Spleen (tissue), 11 donors: ENCODE results near the gene PTPRM. TPM values are rescaled to one million over a fixed set of nuclear protein-coding genes. Genes with fewer than 3 reads are reported as not detected.

Experiments used
- DNase-seq: peaks from one replicate; pipeline ENCODE4 v3.0.0-alpha.2; 2020
- H3K27ac ChIP-seq, 8 donors: fragments of 200-600 bp; sonication (generic) in 7 of 8; 1 replicate in 4 of 8; 2 replicates in 4 of 8; pipeline versions ENCODE4 v1.5.0 to v1.8.0; 2016 to 2021; ENCODE audit warnings: inconsistent platforms in 4 of 8, mild to moderate bottlenecking in 4 of 8, moderate library complexity in 1 of 8
- H3K27me3 ChIP-seq, 7 donors: fragments of 200-600 bp; sonication (generic) in 6 of 7; replicated peaks in 1 of 7; 1 replicate in 4 of 7; 2 replicates in 3 of 7; pipeline versions ENCODE4 v1.5.0 to v1.8.0; 2016 to 2021; ENCODE audit warnings: inconsistent platforms in 3 of 7, mild to moderate bottlenecking in 1 of 7
- H3K36me3 ChIP-seq, 6 donors: fragments of 200-600 bp; sonication (generic) in 5 of 6; 1 replicate in 4 of 6; 2 replicates in 2 of 6; pipeline versions ENCODE4 v1.5.0 to v1.8.0; 2016 to 2021; ENCODE audit warnings: inconsistent platforms in 2 of 6
- H3K4me1 ChIP-seq, 6 donors: fragments of 200-600 bp; sonication (generic) in 5 of 6; 1 replicate in 3 of 6; 2 replicates in 3 of 6; pipeline versions ENCODE4 v1.5.0 to v1.8.0; 2016 to 2021; ENCODE audit warnings: inconsistent platforms in 3 of 6
- H3K4me3 ChIP-seq, 8 donors: fragments of 200-600 bp; sonication (generic) in 7 of 8; 1 replicate in 4 of 8; 2 replicates in 4 of 8; pipeline versions ENCODE4 v1.5.0 to v1.8.0; 2016 to 2021; ENCODE audit warnings: inconsistent platforms in 4 of 8, mild to moderate bottlenecking in 4 of 8, moderate library complexity in 2 of 8
- H3K9me3 ChIP-seq, 8 donors: fragments of 200-600 bp; sonication (generic) in 7 of 8; 1 replicate in 4 of 8; 2 replicates in 4 of 8; pipeline versions ENCODE4 v1.5.0 to v1.8.0; 2016 to 2021; ENCODE audit warnings: inconsistent platforms in 4 of 8
- CTCF ChIP-seq, 11 experiments: fragments of 200-600 bp in 7 of 11; fragments of 450-650 bp in 4 of 11; sonication (generic) in 4 of 11; IDR thresholded peaks in 8 of 11; conservative IDR thresholded peaks in 3 of 11; 1 replicate in 7 of 11; 2 replicates in 4 of 11; pipeline versions ENCODE4 v1.4.0 to v1.8.0; 2016 to 2021; ENCODE audit warnings: antibody characterized with exemption in 11 of 11, inconsistent platforms in 4 of 11, mild to moderate bottlenecking in 1 of 11
- POLR2A ChIP-seq, 3 donors: fragments of 450-650 bp; IDR thresholded peaks; one replicate each; pipeline ENCODE4 v1.5.1; 2017; ENCODE audit warnings: antibody characterized with exemption in 3 of 3, mild to moderate bottlenecking in 1 of 3
- POLR2AphosphoS5 ChIP-seq, 3 donors: sonication (generic); formaldehyde crosslinking; IDR thresholded peaks; one replicate each; pipeline ENCODE4 v1.5.1; 2017; ENCODE audit warnings: antibody characterized with exemption in 3 of 3
- WGBS, 5 donors: extraction: QIAGEN DNeasy Blood & Tissue Kit in 3 of 5; methylation state at CpG; one replicate each; pipeline versions ENCODE4 v1.1.5 to v1.1.7; 2013 to 2018; 5-methylcytosine and 5-hydroxymethylcytosine counted together
- intact Hi-C: fragments of 100-400 bp; cut with DNase I; formaldehyde crosslinking; loops from one replicate; pipeline ENCODE4 v1.15.0; 2023; ENCODE audit warnings: low total_unique reads
- polyA plus RNA-seq, 3 donors: library from polyadenylated mRNA; stranded (reverse); fragments of 200-250 nt; gene quantifications; one replicate each; pipeline ENCODE4 v1.2.1, GENCODE V29; 2013
- total RNA-seq, 7 donors: library from RNA; depleted of rRNA in 3 of 7; stranded (reverse); fragments of >200 nt in 3 of 7; fragmentation: NEBNext Ultra II Directional in 4 of 7; extraction: Animal tissue kit (Norgen Biotek cat#: 25700) in 4 of 7; gene quantifications; one replicate each; pipeline versions ENCODE4 v1.1.0 to v1.2.1, GENCODE V29; 2016 to 2021
- donor health status: healthy with polysubstance abuse.
- donor health status: DM: no; HTN: no; CAD: no; lungs with moderate emphysema.
- donor health status: DM: no; HTN: no; CAD: no.
- donor health status: Bipolar disorder and iron deficiency.
- donor health status: healthy.
- donor health status: DM: no; HTN: no; CAD: no.
- donor health status: DM: yes; HTN: yes; CAD: no.

The PTPRM gene
- total and polyA plus RNA-seq, 10 donors = 23.5 to 97.8 (median 62.8) TPM

- no peaks in the 10 kb centered on the region for H3K27me3 ChIP-seq
- no peaks in the 10 kb centered on the region for H3K4me1 ChIP-seq
- no peak overlapping the region for H3K27ac ChIP-seq
- no peak for DNase-seq
- 88 to 99% (median 91%) methylated on average over 4 of the region's 4 CpGs for WGBS, 5 donors
- no peak for TF ChIP-seq CTCF (IDR thresholded peaks at IDR 0.05 in 8 of 11, conservative IDR thresholded peaks at IDR 0.05 in 3 of 11)
- no peak for TF ChIP-seq POLR2AphosphoS5 (IDR thresholded peaks at IDR 0.05)
- no peak for TF ChIP-seq POLR2A (IDR thresholded peaks at IDR 0.05)
- no peak overlapping the region for H3K4me3 ChIP-seq
- no peaks in the 10 kb centered on the region for H3K9me3 ChIP-seq
- H3K36me3 ChIP-seq = no peaks in the 10 kb centered on the region
- intact Hi-C loops = no loop called here
These were observed 199.2 kb downstream of the PTPRM start for GRCh38 chr18:7766346-7766745.

GRCh38 chr18:7766817-7767216 lies 199.7 kb downstream of the PTPRM start:
- Histone ChIP-seq H3K27ac (no peak overlapping the region), H3K36me3 (no peaks in the 10 kb centered on the region), H3K4me3 (no peak overlapping the region), H3K4me1 (no peaks in the 10 kb centered on the region), H3K27me3 (no peaks in the 10 kb centered on the region), H3K9me3 (no peaks in the 10 kb centered on the region)
- no peak for TF ChIP-seq POLR2A (IDR thresholded peaks at IDR 0.05)
- no peak for TF ChIP-seq POLR2AphosphoS5 (IDR thresholded peaks at IDR 0.05)
- TF ChIP-seq CTCF (IDR thresholded peaks at IDR 0.05 in 8 of 11, conservative IDR thresholded peaks at IDR 0.05 in 3 of 11) = no peak
- no peak for DNase-seq
- WGBS, 5 donors = 74 to 100% (median 92%) methylated on average over 1 of the region's 1 CpG
- intact Hi-C loops = no loop called here

- Histone ChIP-seq H3K9me3 (no peaks in the 10 kb centered on the region), H3K4me3 (no peak overlapping the region), H3K4me1 (no peaks in the 10 kb centered on the region), H3K36me3 (no peaks in the 10 kb centered on the region), H3K27ac (no peak overlapping the region), H3K27me3 (no peaks in the 10 kb centered on the region)
- intact Hi-C loops = no loop called here
- no peak for DNase-seq
- TF ChIP-seq POLR2AphosphoS5 (IDR thresholded peaks at IDR 0.05) (no peak), POLR2A (IDR thresholded peaks at IDR 0.05) (no peak), CTCF (IDR thresholded peaks at IDR 0.05 in 8 of 11, conservative IDR thresholded peaks at IDR 0.05 in 3 of 11) (no peak)
- WGBS, 5 donors = 51 to 71% (median 63%) methylated on average over 4 of the region's 4 CpGs
These were observed 203.8 kb downstream of the PTPRM start for GRCh38 chr18:7770908-7771307.

- no peak overlapping the region for H3K4me3 ChIP-seq
- TF ChIP-seq CTCF (IDR thresholded peaks at IDR 0.05 in 8 of 11, conservative IDR thresholded peaks at IDR 0.05 in 3 of 11) (no peak), POLR2AphosphoS5 (IDR thresholded peaks at IDR 0.05) (no peak), POLR2A (IDR thresholded peaks at IDR 0.05) (no peak)
These were observed 205.4 kb downstream of the PTPRM start for GRCh38 chr18:7772510-7772888.

More at GRCh38 chr18:7772510-7772888, 205.4 kb downstream of the PTPRM start:
- no peak for DNase-seq
- Histone ChIP-seq H3K4me1 (no peaks in the 10 kb centered on the region), H3K9me3 (no peaks in the 10 kb centered on the region), H3K27me3 (no peaks in the 10 kb centered on the region), H3K27ac (no peak overlapping the region), H3K36me3 (no peaks in the 10 kb centered on the region)
- intact Hi-C loops = no loop called here
